AG09319 (cell line): ENCODE data around the gene CACNA1B.

Experiments
- DNase-seq: peaks from one replicate; pipeline ENCODE4 v3.0.0-alpha.2; 2010; ENCODE audit warnings: low read depth; ENCODE audit errors: extremely low read depth
- TF ChIP-seq, protein P1 (sequence below): IDR thresholded peaks from 2 replicates; pipeline ENCODE4 v1.5.1; 2011; ENCODE audit warnings: low read depth, mild to moderate bottlenecking, inconsistent platforms, low read length, moderate library complexity

CACNA1B gene

DNA sequence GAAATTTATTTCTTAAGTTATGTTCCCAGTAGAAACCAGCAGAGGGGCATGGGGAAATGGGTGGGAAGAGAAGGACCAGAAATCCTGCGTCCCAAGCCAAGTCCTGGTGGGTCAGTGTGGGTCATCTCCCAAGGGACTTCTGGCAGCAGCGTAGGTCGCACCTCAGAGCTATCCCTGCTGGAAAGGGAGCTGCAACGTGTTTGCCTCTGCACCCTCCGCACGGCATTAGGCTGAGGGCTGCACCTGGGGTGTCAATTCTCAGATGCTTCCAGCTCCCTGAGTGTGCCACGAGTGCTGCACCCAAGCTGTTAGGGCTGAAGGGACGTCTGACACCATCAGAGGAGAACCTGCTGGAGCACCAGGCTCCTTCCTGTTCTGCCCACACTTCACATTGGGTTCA lies 182.8 kb downstream of the CACNA1B start:
- TF ChIP-seq, protein P1, sequence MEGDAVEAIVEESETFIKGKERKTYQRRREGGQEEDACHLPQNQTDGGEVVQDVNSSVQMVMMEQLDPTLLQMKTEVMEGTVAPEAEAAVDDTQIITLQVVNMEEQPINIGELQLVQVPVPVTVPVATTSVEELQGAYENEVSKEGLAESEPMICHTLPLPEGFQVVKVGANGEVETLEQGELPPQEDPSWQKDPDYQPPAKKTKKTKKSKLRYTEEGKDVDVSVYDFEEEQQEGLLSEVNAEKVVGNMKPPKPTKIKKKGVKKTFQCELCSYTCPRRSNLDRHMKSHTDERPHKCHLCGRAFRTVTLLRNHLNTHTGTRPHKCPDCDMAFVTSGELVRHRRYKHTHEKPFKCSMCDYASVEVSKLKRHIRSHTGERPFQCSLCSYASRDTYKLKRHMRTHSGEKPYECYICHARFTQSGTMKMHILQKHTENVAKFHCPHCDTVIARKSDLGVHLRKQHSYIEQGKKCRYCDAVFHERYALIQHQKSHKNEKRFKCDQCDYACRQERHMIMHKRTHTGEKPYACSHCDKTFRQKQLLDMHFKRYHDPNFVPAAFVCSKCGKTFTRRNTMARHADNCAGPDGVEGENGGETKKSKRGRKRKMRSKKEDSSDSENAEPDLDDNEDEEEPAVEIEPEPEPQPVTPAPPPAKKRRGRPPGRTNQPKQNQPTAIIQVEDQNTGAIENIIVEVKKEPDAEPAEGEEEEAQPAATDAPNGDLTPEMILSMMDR, result no peak
- DNase-seq, result no peak

DNA sequence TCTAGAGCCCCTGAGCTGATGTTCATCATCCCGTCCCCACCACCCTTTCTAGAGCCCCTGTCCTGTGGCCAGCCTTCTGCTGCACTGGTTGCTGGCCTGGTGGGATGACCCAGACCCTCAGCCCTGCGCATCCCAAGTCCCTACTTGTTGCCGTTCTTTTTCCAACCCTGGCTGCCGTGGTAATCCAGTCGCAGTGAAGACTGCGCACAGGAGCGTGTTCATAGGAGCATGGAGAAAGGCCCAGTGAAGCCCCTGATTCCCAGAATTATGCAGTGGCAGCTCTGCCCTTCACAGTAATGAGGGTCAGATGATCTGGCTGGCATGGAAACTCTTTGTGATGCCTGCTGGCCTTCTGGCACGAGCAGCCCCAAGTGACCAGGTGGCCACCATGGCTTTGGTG lies 183.3 kb downstream of the CACNA1B start:
- TF ChIP-seq, protein P1, result no peak
- no peak for DNase-seq

DNA sequence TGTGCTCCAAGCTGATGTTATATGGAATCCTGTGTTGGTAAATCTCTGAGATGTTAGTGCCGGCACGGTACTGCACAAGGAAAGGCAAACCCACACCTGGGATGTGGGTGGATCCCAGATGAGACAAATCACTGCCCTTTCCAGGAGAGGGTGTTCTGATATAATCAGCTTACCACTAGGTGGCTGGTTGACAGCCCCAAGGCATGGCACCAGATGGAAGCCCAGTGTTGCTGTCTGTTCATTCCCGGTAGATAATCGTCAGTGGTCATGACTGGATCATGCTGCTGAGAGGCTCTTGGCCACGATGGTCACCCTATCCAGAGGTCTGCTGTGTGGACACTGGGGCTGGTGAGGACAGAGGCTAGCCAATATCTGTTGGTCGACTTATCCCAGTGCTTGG lies 184.0 kb downstream of the CACNA1B start:
- no peak for DNase-seq
- TF ChIP-seq, protein P1, result no peak

DNA sequence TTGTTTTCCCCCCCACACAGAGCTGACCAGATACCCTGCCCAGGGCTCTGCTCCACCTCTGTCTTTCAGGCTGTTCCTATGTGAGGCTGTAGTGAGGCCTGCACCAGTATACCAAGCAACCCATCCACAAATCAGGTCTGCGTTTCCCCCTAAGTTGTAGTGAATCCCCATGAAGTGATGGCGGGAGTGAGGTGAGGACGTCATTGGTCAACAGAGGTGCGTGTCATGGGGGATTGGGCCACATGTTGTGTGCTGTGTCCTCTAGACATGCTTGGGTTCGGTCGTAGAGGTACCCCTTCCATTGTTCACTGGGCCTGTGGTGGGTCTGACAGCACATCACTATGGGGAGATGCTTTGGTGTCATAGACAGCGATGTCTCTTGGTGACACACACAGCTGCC lies 184.6 kb downstream of the CACNA1B start:
- TF ChIP-seq, protein P1, result no peak
- DNase-seq, result no peak

DNA sequence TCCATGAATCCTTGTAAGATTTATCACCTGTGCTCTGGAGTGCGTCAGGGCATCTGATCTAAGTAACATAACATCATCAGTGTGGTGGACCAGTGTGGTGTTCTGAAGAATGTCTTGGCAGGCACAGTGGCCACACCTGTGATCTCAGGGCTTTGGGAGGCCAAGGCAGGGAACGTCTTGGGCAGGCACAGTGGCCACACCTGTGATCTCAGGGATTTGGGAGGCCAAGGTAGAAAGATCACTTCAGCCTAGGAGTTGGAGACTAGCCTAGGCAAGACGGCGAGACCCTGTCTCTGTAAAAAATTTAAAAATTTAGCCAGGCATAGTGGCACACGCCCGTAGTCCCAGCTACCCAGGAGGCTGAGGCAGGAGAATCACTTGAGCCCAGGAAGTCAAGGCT lies 185.5 kb downstream of the CACNA1B start:
- TF ChIP-seq, protein P1, result no peak
- DNase-seq, result no peak

DNA sequence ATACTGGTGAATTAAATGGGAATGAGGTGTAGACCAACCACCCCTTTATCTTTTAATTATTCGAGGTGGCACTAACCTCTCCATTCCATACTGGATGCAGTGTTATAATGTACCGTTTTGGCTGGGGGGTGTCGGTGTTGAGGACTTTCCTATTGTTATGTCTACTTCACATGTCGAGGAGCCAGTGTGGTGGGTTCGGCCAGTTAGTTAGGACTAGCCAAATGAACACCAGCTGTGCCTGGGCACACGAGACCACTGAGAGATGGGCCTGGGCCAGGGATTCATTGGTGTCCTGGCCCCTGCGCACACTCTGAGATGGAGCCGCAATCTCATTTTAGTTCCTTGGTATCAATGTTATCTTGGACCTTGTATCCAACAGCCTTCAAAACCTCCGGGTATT lies 186.2 kb downstream of the CACNA1B start:
- TF ChIP-seq, protein P1, result no peak
- no peak for DNase-seq

DNA sequence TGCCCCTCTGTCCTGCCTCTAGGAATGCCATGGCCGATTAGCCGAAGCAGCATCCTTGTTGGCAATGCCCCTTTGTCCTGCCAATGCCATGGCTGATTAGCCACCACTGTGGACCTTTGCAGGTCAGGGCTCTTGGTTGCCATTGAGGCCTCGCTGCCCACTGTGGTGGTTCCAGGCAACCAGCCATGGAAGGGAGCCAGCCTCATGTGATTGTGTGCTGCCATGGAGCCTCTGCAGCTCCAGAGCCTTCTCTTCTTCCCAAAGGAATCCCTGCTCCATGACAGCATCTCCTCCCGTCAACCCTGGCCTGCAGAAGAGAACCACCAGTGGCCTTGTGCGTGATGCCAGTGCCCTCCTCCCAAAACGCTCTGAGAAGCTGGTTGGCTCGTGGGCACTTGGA lies 187.0 kb downstream of the CACNA1B start:
- TF ChIP-seq, protein P1, result no peak
- DNase-seq, result no peak
